CD4-positive, alpha-beta T cell (primary cell): Measurements from ENCODE around the gene PTPRT. TPM values are rescaled to one million over a fixed set of nuclear protein-coding genes. Genes with fewer than 3 reads are reported as not detected.

Source experiments
- ATAC-seq: fragments of 200-7000 bp; cut with Tn5 transposase; one replicate; pipeline ENCODE4 v1.10.0; 2022; ENCODE audit warnings: mild to moderate bottlenecking; ENCODE audit not compliant: poor library complexity
- CTCF ChIA-PET: fragments of 350-600 bp; sonication (Branson Sonifier 250); formaldehyde crosslinking; loops from one replicate; lab custom pipeline; 2021; ENCODE audit warnings: antibody characterized with exemption, inconsistent platforms; lab: Charles Lee
- POLR2A ChIA-PET: fragments of 350-600 bp; sonication (Branson Sonifier 250); formaldehyde crosslinking; loops from one replicate; lab custom pipeline; 2021; ENCODE audit warnings: antibody characterized with exemption, inconsistent platforms; lab: Charles Lee
- DNase-seq, 14 experiments: peaks; one replicate each; pipeline ENCODE4 v3.0.0-alpha.2; 2013 to 2020; ENCODE audit warnings: mixed read lengths in 2 of 14
- H3K27ac ChIP-seq, 2 donors: one replicate each; pipeline versions ENCODE4 v1.5.1 to v1.7.0; 2013; ENCODE audit warnings: low read length in 2 of 2, low read depth in 1 of 2, mild to moderate bottlenecking in 1 of 2
- H3K27me3 ChIP-seq, 2 experiments: 1 replicate in 1 of 2; 2 replicates in 1 of 2; pipeline versions ENCODE4 v1.6.1 to v1.7.0; 2013; ENCODE audit warnings: low read length in 2 of 2, control low read depth in 1 of 2, mild to moderate bottlenecking in 1 of 2, moderate library complexity in 1 of 2; ENCODE audit not compliant: insufficient read depth in 2 of 2, control insufficient read depth in 1 of 2
- H3K36me3 ChIP-seq: one replicate; pipeline ENCODE4 v1.6.1; 2013; ENCODE audit warnings: low read length, control low read depth; ENCODE audit not compliant: insufficient read depth
- H3K4me1 ChIP-seq: one replicate; pipeline ENCODE4 v1.6.1; 2013; ENCODE audit warnings: low read length, control low read depth; ENCODE audit not compliant: insufficient read depth
- H3K4me3 ChIP-seq: one replicate; pipeline ENCODE4 v1.5.1; 2013; ENCODE audit warnings: mild to moderate bottlenecking, low read length, moderate library complexity
- H3K9me3 ChIP-seq, 2 experiments: 1 replicate in 1 of 2; 2 replicates in 1 of 2; pipeline versions ENCODE4 v1.6.1 to v1.7.0; 2013; ENCODE audit warnings: low read length in 2 of 2, mild to moderate bottlenecking in 2 of 2, control low read depth in 1 of 2, moderate library complexity in 1 of 2; ENCODE audit not compliant: control insufficient read depth in 1 of 2, insufficient read depth in 1 of 2
- H3K27ac Mint-ChIP-seq: one replicate; pipeline ENCODE4 v1.8.0; 2020; ENCODE audit warnings: mixed read lengths
- H3K27me3 Mint-ChIP-seq: one replicate; pipeline ENCODE4 v1.8.0; 2021; ENCODE audit warnings: mixed read lengths
- H3K36me3 Mint-ChIP-seq: one replicate; pipeline ENCODE4 v1.8.0; 2021; ENCODE audit warnings: low read depth, mixed read lengths
- H3K4me1 Mint-ChIP-seq: one replicate; pipeline ENCODE4 v1.8.0; 2021; ENCODE audit warnings: low read depth, mixed read lengths
- H3K4me3 Mint-ChIP-seq: one replicate; pipeline ENCODE4 v1.8.0; 2020; ENCODE audit warnings: mild to moderate bottlenecking, mixed read lengths
- H3K9me3 Mint-ChIP-seq: one replicate; pipeline ENCODE4 v1.8.0; 2020; ENCODE audit warnings: mixed read lengths
- CTCF ChIP-seq: fragments of 200-600 bp; IDR thresholded peaks from one replicate; pipeline ENCODE4 v1.8.0; 2022; ENCODE audit warnings: antibody characterized with exemption, mild to moderate bottlenecking
- intact Hi-C, 2 experiments: fragments of 100-400 bp; cut with DNase I in 1 of 2; cut with micrococcal nuclease in 1 of 2; formaldehyde crosslinking; loops; one replicate each; pipeline versions ENCODE4 v1.15.1 to v1.9.0; 2023 to 2025; cut with DNase I, micrococcal nuclease
- total RNA-seq, 174 experiments: library from RNA in 2 of 174; stranded (reverse) in 2 of 174; gene quantifications; one replicate each; pipeline ENCODE4 v1.2.3 and lab custom pipeline; 2021 to 2026

The PTPRT gene
- total RNA-seq, 2 experiments from 2014 or later, result not detected

- H3K4me3 ChIP-seq, result no peak overlapping the region
- Mint-ChIP-seq H3K9me3 (no peaks in the 10 kb centered on the region), H3K4me1 (no peaks in the 10 kb centered on the region), H3K27me3 (peaks cover 9% of the 10 kb centered on the region), H3K27ac (no peak overlapping the region), H3K36me3 (no peaks in the 10 kb centered on the region), H3K4me3 (no peak overlapping the region)
- H3K4me1 ChIP-seq, result no peaks in the 10 kb centered on the region
- DNase-seq (no peak), ATAC-seq (no peak)
- ChIA-PET CTCF (no interaction called here), POLR2A (no interaction called here)
- no peaks in the 10 kb centered on the region for H3K27me3 ChIP-seq
- no peaks in the 10 kb centered on the region for H3K9me3 ChIP-seq
- H3K27ac ChIP-seq, result no peak overlapping the region
- no peaks in the 10 kb centered on the region for H3K36me3 ChIP-seq
- intact Hi-C loops, result no loop called here
- TF ChIP-seq CTCF, result no peak
Observed at GRCh38 chr20:43198607-43199006, 8.9 kb upstream of the PTPRT start.

GRCh38 chr20:43196243-43196642, 6.5 kb upstream of the PTPRT start:
- intact Hi-C loops, result no loop called here
- no peak overlapping the region for H3K4me3 Mint-ChIP-seq

GRCh38 chr20:43194137-43194536, 4.4 kb upstream of the PTPRT start:
- ATAC-seq, result no peak
- intact Hi-C loops, result no loop called here

More at GRCh38 chr20:43196243-43196642, 6.5 kb upstream of the PTPRT start:
- peaks cover 0 to 7% of the 10 kb centered on the region in 2 experiments for H3K9me3 ChIP-seq
- H3K36me3 Mint-ChIP-seq, result no peaks in the 10 kb centered on the region
- H3K9me3 Mint-ChIP-seq, result no peaks in the 10 kb centered on the region
- no peak for DNase-seq
- H3K4me1 Mint-ChIP-seq, result no peaks in the 10 kb centered on the region
- no peak for TF ChIP-seq CTCF
- H3K4me3 ChIP-seq, result no peak overlapping the region
- ChIA-PET POLR2A (no interaction called here), CTCF (no interaction called here)
- H3K36me3 ChIP-seq, result no peaks in the 10 kb centered on the region
- ATAC-seq, result no peak
- no peak overlapping the region for H3K27ac Mint-ChIP-seq
- no peak overlapping the region for H3K27ac ChIP-seq
- H3K27me3 Mint-ChIP-seq, result peaks cover 29% of the 10 kb centered on the region
- H3K27me3 ChIP-seq, result peaks cover 0 to 5% of the 10 kb centered on the region in 2 experiments
- no peaks in the 10 kb centered on the region for H3K4me1 ChIP-seq

More at GRCh38 chr20:43194137-43194536, 4.4 kb upstream of the PTPRT start:
- Histone ChIP-seq H3K27me3 (peaks cover 13 to 17% of the 10 kb centered on the region in 2 experiments), H3K9me3 (peaks cover 0 to 8% of the 10 kb centered on the region in 2 experiments), H3K4me1 (no peaks in the 10 kb centered on the region), H3K27ac (no peak overlapping the region), H3K4me3 (no peak overlapping the region), H3K36me3 (no peaks in the 10 kb centered on the region)
- Mint-ChIP-seq H3K4me1 (no peaks in the 10 kb centered on the region), H3K9me3 (no peaks in the 10 kb centered on the region), H3K4me3 (no peak overlapping the region), H3K36me3 (no peaks in the 10 kb centered on the region), H3K27me3 (peaks cover 41% of the 10 kb centered on the region), H3K27ac (no peak overlapping the region)
- no peak for DNase-seq
- ChIA-PET CTCF (no interaction called here), POLR2A (no interaction called here)
- TF ChIP-seq CTCF, result no peak
